ENCODE data around the gene WNT5A. TPM values are rescaled to one million over a fixed set of nuclear protein-coding genes. Genes with fewer than 3 reads are reported as not detected.

Gene WNT5A
- polyA plus RNA-seq, 2 of the 4 experiments (the other 2 are of a cell fraction): 0.10 to 1.1 TPM

DNA sequence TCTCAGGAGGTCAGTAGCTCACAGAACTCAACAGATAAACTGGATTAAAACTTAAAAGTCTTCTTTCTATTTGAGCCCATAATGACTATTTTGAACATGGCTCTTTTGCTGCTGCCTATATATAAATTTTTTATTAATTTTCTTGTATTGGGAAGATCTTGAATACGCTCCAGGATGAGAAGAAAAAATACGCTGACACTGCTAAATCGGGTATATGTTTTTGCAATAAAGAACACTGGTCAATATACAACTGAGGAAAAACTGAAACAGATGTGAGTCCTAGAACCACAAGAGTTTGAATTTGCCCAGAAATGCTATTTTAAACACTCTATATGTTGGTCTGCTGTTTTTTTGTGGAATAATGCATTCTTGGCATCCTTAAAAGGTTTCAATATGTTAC is 20.6 kb downstream of the WNT5A start:
- Histone ChIP-seq H3K27ac (no peak overlapping the region), H3K4me1 (no peaks in the 10 kb centered on the region), H3K4me2 (no peak overlapping the region), H3K9me3 (no peaks in the 10 kb centered on the region), H3K4me3 (no peak overlapping the region)
- ATAC-seq (no peak), DNase-seq (ENCODE audit: low read depth in 1 of 2, low spot score in 1 of 2) (no peak), FAIRE-seq (no peak)
- TF ChIP-seq, protein P1, sequence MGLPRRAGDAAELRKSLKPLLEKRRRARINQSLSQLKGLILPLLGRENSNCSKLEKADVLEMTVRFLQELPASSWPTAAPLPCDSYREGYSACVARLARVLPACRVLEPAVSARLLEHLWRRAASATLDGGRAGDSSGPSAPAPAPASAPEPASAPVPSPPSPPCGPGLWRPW (IDR thresholded peaks at IDR 0.05): no peak
- peak; percentile 87 for TF ChIP-seq MAFK (IDR thresholded peaks at IDR 0.05; ENCODE audit: partially characterized antibody)
- POLR2A ChIA-PET: no interaction called here
- WGBS (ENCODE audit: missing lambda C conversion rate): 10% methylated on average over 3 of the region's 3 CpGs
- CTCF ChIA-PET: interaction anchor here (1.0 kb wide), 1 partner anchor 12 kb away, joined by 3 read pairs; no protein-coding TSS in a partner anchor

DNA sequence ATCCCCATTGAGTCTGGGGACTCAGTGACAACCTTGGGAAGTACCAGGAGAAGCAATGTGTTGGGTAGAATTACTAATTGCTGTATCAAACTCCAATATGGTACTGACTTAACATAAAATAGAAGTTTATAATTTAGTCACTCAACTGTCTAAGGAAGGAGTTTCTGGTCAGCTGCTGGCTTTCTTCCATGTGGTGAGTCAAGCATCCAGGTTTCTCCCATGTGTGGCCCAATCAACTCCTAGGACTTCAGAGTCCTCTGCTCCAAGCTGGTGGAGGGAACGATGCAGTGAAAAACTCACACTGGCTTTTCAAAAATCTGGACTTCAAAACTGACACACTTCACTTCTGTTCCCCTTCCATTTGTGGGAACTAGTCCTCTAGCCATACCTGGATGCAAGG is 25.2 kb downstream of the WNT5A start:
- WGBS (ENCODE audit: missing lambda C conversion rate): 17% methylated on average over 1 of the region's 1 CpG
- Histone ChIP-seq H3K4me1 (no peaks in the 10 kb centered on the region), H3K9me3 (no peaks in the 10 kb centered on the region), H3K27ac (no peak overlapping the region), H3K4me2 (no peak overlapping the region), H3K4me3 (no peak overlapping the region)
- CTCF ChIA-PET: no interaction called here
- no peak for ATAC-seq
- POLR2A ChIA-PET: no interaction called here
- no peak for FAIRE-seq
- no peak for DNase-seq (ENCODE audit: low read depth in 1 of 2, low spot score in 1 of 2)
- TF ChIP-seq, protein P2, sequence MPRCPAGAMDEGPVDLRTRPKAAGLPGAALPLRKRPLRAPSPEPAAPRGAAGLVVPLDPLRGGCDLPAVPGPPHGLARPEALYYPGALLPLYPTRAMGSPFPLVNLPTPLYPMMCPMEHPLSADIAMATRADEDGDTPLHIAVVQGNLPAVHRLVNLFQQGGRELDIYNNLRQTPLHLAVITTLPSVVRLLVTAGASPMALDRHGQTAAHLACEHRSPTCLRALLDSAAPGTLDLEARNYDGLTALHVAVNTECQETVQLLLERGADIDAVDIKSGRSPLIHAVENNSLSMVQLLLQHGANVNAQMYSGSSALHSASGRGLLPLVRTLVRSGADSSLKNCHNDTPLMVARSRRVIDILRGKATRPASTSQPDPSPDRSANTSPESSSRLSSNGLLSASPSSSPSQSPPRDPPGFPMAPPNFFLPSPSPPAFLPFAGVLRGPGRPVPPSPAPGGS (IDR thresholded peaks at IDR 0.05): no peak
- TF ChIP-seq HOXB5 (CRISPR knock-in tag; IDR thresholded peaks at IDR 0.05): no peak
- no peak for TF ChIP-seq EHF (CRISPR knock-in tag; IDR thresholded peaks at IDR 0.05)
- TF ChIP-seq HEYL (CRISPR knock-in tag; IDR thresholded peaks at IDR 0.05): no peak
- TF ChIP-seq HOXB13 (CRISPR knock-in tag; IDR thresholded peaks at IDR 0.05; ENCODE audit: low read depth): no peak
- TF ChIP-seq ZNF302 (CRISPR knock-in tag; IDR thresholded peaks at IDR 0.05): no peak
- TF ChIP-seq KDM1A (IDR thresholded peaks at IDR 0.05; ENCODE audit: low read depth): no peak
- TF ChIP-seq FOXS1 (CRISPR knock-in tag; IDR thresholded peaks at IDR 0.05): no peak
- no peak for TF ChIP-seq BHLHE40 (IDR thresholded peaks at IDR 0.05; ENCODE audit: low read depth, low read length)
- TF ChIP-seq, protein P3, sequence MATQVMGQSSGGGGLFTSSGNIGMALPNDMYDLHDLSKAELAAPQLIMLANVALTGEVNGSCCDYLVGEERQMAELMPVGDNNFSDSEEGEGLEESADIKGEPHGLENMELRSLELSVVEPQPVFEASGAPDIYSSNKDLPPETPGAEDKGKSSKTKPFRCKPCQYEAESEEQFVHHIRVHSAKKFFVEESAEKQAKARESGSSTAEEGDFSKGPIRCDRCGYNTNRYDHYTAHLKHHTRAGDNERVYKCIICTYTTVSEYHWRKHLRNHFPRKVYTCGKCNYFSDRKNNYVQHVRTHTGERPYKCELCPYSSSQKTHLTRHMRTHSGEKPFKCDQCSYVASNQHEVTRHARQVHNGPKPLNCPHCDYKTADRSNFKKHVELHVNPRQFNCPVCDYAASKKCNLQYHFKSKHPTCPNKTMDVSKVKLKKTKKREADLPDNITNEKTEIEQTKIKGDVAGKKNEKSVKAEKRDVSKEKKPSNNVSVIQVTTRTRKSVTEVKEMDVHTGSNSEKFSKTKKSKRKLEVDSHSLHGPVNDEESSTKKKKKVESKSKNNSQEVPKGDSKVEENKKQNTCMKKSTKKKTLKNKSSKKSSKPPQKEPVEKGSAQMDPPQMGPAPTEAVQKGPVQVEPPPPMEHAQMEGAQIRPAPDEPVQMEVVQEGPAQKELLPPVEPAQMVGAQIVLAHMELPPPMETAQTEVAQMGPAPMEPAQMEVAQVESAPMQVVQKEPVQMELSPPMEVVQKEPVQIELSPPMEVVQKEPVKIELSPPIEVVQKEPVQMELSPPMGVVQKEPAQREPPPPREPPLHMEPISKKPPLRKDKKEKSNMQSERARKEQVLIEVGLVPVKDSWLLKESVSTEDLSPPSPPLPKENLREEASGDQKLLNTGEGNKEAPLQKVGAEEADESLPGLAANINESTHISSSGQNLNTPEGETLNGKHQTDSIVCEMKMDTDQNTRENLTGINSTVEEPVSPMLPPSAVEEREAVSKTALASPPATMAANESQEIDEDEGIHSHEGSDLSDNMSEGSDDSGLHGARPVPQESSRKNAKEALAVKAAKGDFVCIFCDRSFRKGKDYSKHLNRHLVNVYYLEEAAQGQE (IDR thresholded peaks at IDR 0.05): no peak
- no peak for TF ChIP-seq NR3C1 (IDR thresholded peaks at IDR 0.05)
- TF ChIP-seq ZFP36 (IDR thresholded peaks at IDR 0.05; ENCODE audit: borderline replicate concordance, partially characterized antibody): no peak
- TF ChIP-seq CBX2 (IDR thresholded peaks at IDR 0.05; ENCODE audit: borderline replicate concordance, low read depth): no peak
- TF ChIP-seq, protein P1 (IDR thresholded peaks at IDR 0.05): no peak
- TF ChIP-seq, protein P4, sequence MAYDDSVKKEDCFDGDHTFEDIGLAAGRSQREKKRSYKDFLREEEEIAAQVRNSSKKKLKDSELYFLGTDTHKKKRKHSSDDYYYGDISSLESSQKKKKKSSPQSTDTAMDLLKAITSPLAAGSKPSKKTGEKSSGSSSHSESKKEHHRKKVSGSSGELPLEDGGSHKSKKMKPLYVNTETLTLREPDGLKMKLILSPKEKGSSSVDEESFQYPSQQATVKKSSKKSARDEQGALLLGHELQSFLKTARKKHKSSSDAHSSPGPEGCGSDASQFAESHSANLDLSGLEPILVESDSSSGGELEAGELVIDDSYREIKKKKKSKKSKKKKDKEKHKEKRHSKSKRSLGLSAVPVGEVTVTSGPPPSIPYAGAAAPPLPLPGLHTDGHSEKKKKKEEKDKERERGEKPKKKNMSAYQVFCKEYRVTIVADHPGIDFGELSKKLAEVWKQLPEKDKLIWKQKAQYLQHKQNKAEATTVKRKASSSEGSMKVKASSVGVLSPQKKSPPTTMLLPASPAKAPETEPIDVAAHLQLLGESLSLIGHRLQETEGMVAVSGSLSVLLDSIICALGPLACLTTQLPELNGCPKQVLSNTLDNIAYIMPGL (CRISPR knock-in tag; IDR thresholded peaks at IDR 0.05; ENCODE audit: borderline replicate concordance): no peak
- TF ChIP-seq CHD4 (IDR thresholded peaks at IDR 0.05; ENCODE audit: borderline replicate concordance): no peak
- TF ChIP-seq, protein P5, sequence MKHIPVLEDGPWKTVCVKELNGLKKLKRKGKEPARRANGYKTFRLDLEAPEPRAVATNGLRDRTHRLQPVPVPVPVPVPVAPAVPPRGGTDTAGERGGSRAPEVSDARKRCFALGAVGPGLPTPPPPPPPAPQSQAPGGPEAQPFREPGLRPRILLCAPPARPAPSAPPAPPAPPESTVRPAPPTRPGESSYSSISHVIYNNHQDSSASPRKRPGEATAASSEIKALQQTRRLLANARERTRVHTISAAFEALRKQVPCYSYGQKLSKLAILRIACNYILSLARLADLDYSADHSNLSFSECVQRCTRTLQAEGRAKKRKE (CRISPR knock-in tag; IDR thresholded peaks at IDR 0.05; ENCODE audit: low read depth): no peak
